ENCODE measurements around the gene S100A4. TPM values are rescaled to one million over a fixed set of nuclear protein-coding genes. Genes with fewer than 3 reads are reported as not detected.

Gene S100A4
- total RNA-seq, 1 experiment from 2014 or later, result 384 TPM

- Histone ChIP-seq H3K27ac (ENCODE audit: low read depth, low read length) (peak within 1 kb of the TSS; percentile 97), H3K27me3 (ENCODE audit: insufficient read depth, low read length) (no peaks in the 10 kb centered on the region), H3K9ac (ENCODE audit: low read length) (peak within 1 kb of the TSS; percentile 29; the same call in 1 of the 2 replicates), H2AFZ (ENCODE audit: low read depth, low read length, poor library complexity, severe bottlenecking) (no peak within 1 kb of the TSS), H3K9me3 (ENCODE audit: control insufficient read depth in 1 of 2, insufficient read depth in 1 of 2, low read depth in 1 of 2, low read length in 2 of 2) (no peaks in the 10 kb centered on the region), H3K79me2 (ENCODE audit: insufficient read depth, low read length) (peaks cover 15% of the 10 kb centered on the region), H3K9me2 (ENCODE audit: insufficient read depth) (no peaks in the 10 kb centered on the region), H3K4me2 (ENCODE audit: low read length) (peak within 1 kb of the TSS; percentile 77), H3K4me1 (ENCODE audit: control insufficient read depth in 1 of 2, insufficient read depth in 2 of 2, low read length in 2 of 2) (peaks cover 87 to 94% of the 10 kb centered on the region in 2 experiments), H4K20me1 (ENCODE audit: insufficient read depth) (no peaks in the 10 kb centered on the region), H3K36me3 (ENCODE audit: control insufficient read depth in 1 of 2, insufficient read depth in 2 of 2, low read length in 2 of 2) (no peaks in the 10 kb centered on the region; a peak in 1 of 4 replicates), H3K4me3 (replicated peaks in 1 of 2; ENCODE audit: low read depth in 1 of 2, low read length in 2 of 2) (no peak within 1 kb of the TSS)
- CTCF ChIA-PET, result interaction anchor here (1.6 to 3.2 kb wide), 3 partner anchors 9 to 28 kb away, joined by 4 to 9 read pairs (median 5); partner anchors contain the start of gene S100A2
- no TSS peak for BruUV-seq (replicated peaks)
- RAD21 ChIA-PET (ENCODE audit: low non-redundant PET in 1 of 2, low total read pairs in 2 of 2, uncharacterized antibody in 2 of 2, unreplicated experiment in 2 of 2), result interaction anchor here (0.6 to 0.9 kb wide), 2 partner anchors 20 to 27 kb away, joined by 3 to 4 read pairs; no protein-coding TSS in a partner anchor
- POLR2A ChIA-PET, result interaction anchor here (1.0 to 2.1 kb wide), 5 partner anchors 21 to 87 kb away, joined by 3 to 9 read pairs (median 4); partner anchors contain the start of gene S100A13
- intact Hi-C loops (cut with micrococcal nuclease), result no loop called here
- TF ChIP-seq POLR2AphosphoS5 (IDR thresholded peaks at IDR 0.05; ENCODE audit: low read depth, low read length), result peak; percentile 17; the same call in 1 of the 2 replicates
- TF ChIP-seq, protein P1, sequence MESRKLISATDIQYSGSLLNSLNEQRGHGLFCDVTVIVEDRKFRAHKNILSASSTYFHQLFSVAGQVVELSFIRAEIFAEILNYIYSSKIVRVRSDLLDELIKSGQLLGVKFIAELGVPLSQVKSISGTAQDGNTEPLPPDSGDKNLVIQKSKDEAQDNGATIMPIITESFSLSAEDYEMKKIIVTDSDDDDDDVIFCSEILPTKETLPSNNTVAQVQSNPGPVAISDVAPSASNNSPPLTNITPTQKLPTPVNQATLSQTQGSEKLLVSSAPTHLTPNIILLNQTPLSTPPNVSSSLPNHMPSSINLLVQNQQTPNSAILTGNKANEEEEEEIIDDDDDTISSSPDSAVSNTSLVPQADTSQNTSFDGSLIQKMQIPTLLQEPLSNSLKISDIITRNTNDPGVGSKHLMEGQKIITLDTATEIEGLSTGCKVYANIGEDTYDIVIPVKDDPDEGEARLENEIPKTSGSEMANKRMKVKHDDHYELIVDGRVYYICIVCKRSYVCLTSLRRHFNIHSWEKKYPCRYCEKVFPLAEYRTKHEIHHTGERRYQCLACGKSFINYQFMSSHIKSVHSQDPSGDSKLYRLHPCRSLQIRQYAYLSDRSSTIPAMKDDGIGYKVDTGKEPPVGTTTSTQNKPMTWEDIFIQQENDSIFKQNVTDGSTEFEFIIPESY (IDR thresholded peaks at IDR 0.05; ENCODE audit: extremely low read depth, insufficient replicate concordance, low read length), result no peak
- ATAC-seq (no peak), DNase-seq (ENCODE audit: low read depth, low spot score) (no peak)
These were observed 4.9 kb downstream of the S100A4 start, which contains the start of gene S100A5 for GRCh38 chr1:153540394-153541361. TSS of gene S100A5 (minus strand) at chr1:153540934. CDS start at chr1:153540191, 743 bp downstream.
